Common myeloid progenitor, CD34-positive (primary cell): ENCODE results near the gene IMMP2L.

Source experiments
- CTCF ChIA-PET: fragments of 350-600 bp; sonication (Branson Sonifier 250); formaldehyde crosslinking; loops from one replicate; lab custom pipeline; 2021; ENCODE audit warnings: antibody characterized with exemption; lab: Charles Lee
- POLR2A ChIA-PET: fragments of 350-600 bp; sonication (Branson Sonifier 250); formaldehyde crosslinking; loops from one replicate; lab custom pipeline; 2021; ENCODE audit warnings: antibody characterized with exemption; lab: Charles Lee
- DNase-seq, 3 donors: peaks; one replicate each; pipeline versions ENCODE4 v3.0.0 to v3.0.0-alpha.2; 2013
- H3K27ac ChIP-seq, 2 experiments: 1 replicate in 1 of 2; 2 replicates in 1 of 2; pipeline ENCODE4 v1.7.0; 2013; ENCODE audit warnings: inconsistent platforms in 2 of 2, low read length in 2 of 2, mild to moderate bottlenecking in 2 of 2, low read depth in 1 of 2, moderate library complexity in 1 of 2; ENCODE audit not compliant: severe bottlenecking in 2 of 2, insufficient read depth in 1 of 2, poor library complexity in 1 of 2
- H3K27me3 ChIP-seq, 5 experiments: replicated peaks in 2 of 5; 1 replicate in 3 of 5; 2 replicates in 2 of 5; pipeline versions ENCODE4 v1.6.1 to v1.7.0; 2013; ENCODE audit warnings: low read length in 4 of 5, mild to moderate bottlenecking in 2 of 5, moderate library complexity in 2 of 5, inconsistent platforms in 1 of 5; ENCODE audit not compliant: insufficient read depth in 5 of 5, control insufficient read depth in 4 of 5
- H3K36me3 ChIP-seq, 4 experiments: 1 replicate in 2 of 4; 2 replicates in 2 of 4; pipeline versions ENCODE4 v1.6.1 to v1.7.0; 2013; ENCODE audit warnings: low read length in 3 of 4, control low read depth in 1 of 4, mild to moderate bottlenecking in 1 of 4; ENCODE audit not compliant: control insufficient read depth in 4 of 4, insufficient read depth in 4 of 4
- H3K4me1 ChIP-seq, 4 experiments: 1 replicate in 3 of 4; 2 replicates in 1 of 4; pipeline versions ENCODE4 v1.6.1 to v1.7.1; 2013; ENCODE audit warnings: low read length in 3 of 4, mild to moderate bottlenecking in 3 of 4, control low read depth in 1 of 4, inconsistent platforms in 1 of 4, moderate library complexity in 1 of 4; ENCODE audit not compliant: control insufficient read depth in 4 of 4, insufficient read depth in 4 of 4; ENCODE audit errors: control extremely low read depth in 1 of 4
- H3K4me3 ChIP-seq, 7 experiments: 1 replicate in 4 of 7; 2 replicates in 3 of 7; pipeline versions ENCODE4 v1.5.1 to v1.7.0; 2013; ENCODE audit warnings: mild to moderate bottlenecking in 7 of 7, low read length in 6 of 7, moderate library complexity in 6 of 7, inconsistent platforms in 2 of 7, low read depth in 2 of 7, control low read depth in 1 of 7; ENCODE audit not compliant: insufficient read depth in 4 of 7, control insufficient read depth in 1 of 7; ENCODE audit errors: extremely low read depth in 1 of 7
- H3K9me3 ChIP-seq, 5 experiments: 1 replicate in 4 of 5; 2 replicates in 1 of 5; pipeline versions ENCODE4 v1.6.1 to v1.7.1; 2013; ENCODE audit warnings: low read length in 4 of 5, mild to moderate bottlenecking in 2 of 5, inconsistent platforms in 1 of 5, low read depth in 1 of 5, moderate library complexity in 1 of 5; ENCODE audit not compliant: control insufficient read depth in 4 of 5, insufficient read depth in 2 of 5; ENCODE audit errors: control extremely low read depth in 1 of 5
- WGBS: methylation state at CpG from one replicate; pipeline ENCODE4 v1.1.5; 2013; ENCODE audit not compliant: insufficient coverage; 5-methylcytosine and 5-hydroxymethylcytosine counted together

IMMP2L gene

GRCh38 chr7:111492234-111492633 lies 70.1 kb downstream of the IMMP2L start:
- peak in 2 of 3 donors; percentile 36 to 55 for DNase-seq

GRCh38 chr7:111486472-111487142 lies 75.7 kb downstream of the IMMP2L start:
- Histone ChIP-seq H3K27ac (no peak overlapping the region), H3K27me3 (no peaks in the 10 kb centered on the region), H3K4me3 (no peak overlapping the region), H3K4me1 (peaks cover 0 to 3% (median 0%) of the 10 kb centered on the region in 4 experiments), H3K36me3 (no peaks in the 10 kb centered on the region), H3K9me3 (no peaks in the 10 kb centered on the region)
- ChIA-PET POLR2A (no interaction called here), CTCF (interaction anchor here (1.0 kb wide), 1 partner anchor 1643 kb away, joined by 3 read pairs; no protein-coding TSS in a partner anchor)
- peak; percentile 52 to 75 (median 67) for DNase-seq

More at GRCh38 chr7:111492234-111492633, 70.1 kb downstream of the IMMP2L start:
- Histone ChIP-seq H3K27ac (no peak overlapping the region), H3K27me3 (no peaks in the 10 kb centered on the region), H3K9me3 (no peaks in the 10 kb centered on the region), H3K36me3 (no peaks in the 10 kb centered on the region), H3K4me3 (peak overlapping the region in 1 of 7 experiments; percentile 2), H3K4me1 (peaks cover 2 to 30% (median 3%) of the 10 kb centered on the region in 4 experiments)
- ChIA-PET POLR2A (interaction anchor here (0.6 kb wide), 1 partner anchor 189 kb away, joined by 3 read pairs; no protein-coding TSS in a partner anchor), CTCF (no interaction called here)
- 55% methylated on average over 1 of the region's 2 CpGs for WGBS

- H3K27ac ChIP-seq, result no peak overlapping the region
- ChIA-PET CTCF (no interaction called here), POLR2A (no interaction called here)
- WGBS, result 100% methylated on average over 1 of the region's 4 CpGs
- no peaks in the 10 kb centered on the region for H3K27me3 ChIP-seq
- peaks cover 0 to 3% (median 0%) of the 10 kb centered on the region in 4 experiments for H3K4me1 ChIP-seq
- no peaks in the 10 kb centered on the region for H3K36me3 ChIP-seq
- H3K4me3 ChIP-seq, result no peak overlapping the region
- H3K9me3 ChIP-seq, result no peaks in the 10 kb centered on the region
- no peak for DNase-seq
Measured at GRCh38 chr7:111485701-111486380, 76.5 kb downstream of the IMMP2L start.

GRCh38 chr7:111483078-111483477 lies 79.2 kb downstream of the IMMP2L start:
- H3K27ac ChIP-seq, result no peak overlapping the region
- POLR2A ChIA-PET, result no interaction called here
- no peaks in the 10 kb centered on the region for H3K27me3 ChIP-seq
- DNase-seq, result no peak
- H3K4me1 ChIP-seq, result no peaks in the 10 kb centered on the region
- no peak overlapping the region for H3K4me3 ChIP-seq
- H3K9me3 ChIP-seq, result peaks cover 0 to 3% (median 0%) of the 10 kb centered on the region in 5 experiments
- CTCF ChIA-PET, result no interaction called here
- WGBS, result no CpG with 5 or more reads among the region's 2 CpGs
- H3K36me3 ChIP-seq, result no peaks in the 10 kb centered on the region

GRCh38 chr7:111477462-111478225 lies 84.6 kb downstream of the IMMP2L start:
- Histone ChIP-seq H3K4me3 (no peak overlapping the region), H3K4me1 (peaks cover 0 to 6% (median 0%) of the 10 kb centered on the region in 4 experiments), H3K36me3 (no peaks in the 10 kb centered on the region), H3K27me3 (no peaks in the 10 kb centered on the region), H3K27ac (no peak overlapping the region), H3K9me3 (peaks cover 0 to 8% (median 0%) of the 10 kb centered on the region in 5 experiments)
- POLR2A ChIA-PET, result no interaction called here
- DNase-seq, result no peak
- CTCF ChIA-PET, result no interaction called here
- WGBS, result 94% methylated on average over 3 of the region's 4 CpGs

- no peak overlapping the region for H3K27ac ChIP-seq
- no peak overlapping the region for H3K4me3 ChIP-seq
- H3K9me3 ChIP-seq, result peaks cover 0 to 8% (median 0%) of the 10 kb centered on the region in 5 experiments
- CTCF ChIA-PET, result no interaction called here
- DNase-seq, result no peak
- H3K4me1 ChIP-seq, result peaks cover 0 to 6% (median 0%) of the 10 kb centered on the region in 4 experiments
- no peaks in the 10 kb centered on the region for H3K27me3 ChIP-seq
- no peaks in the 10 kb centered on the region for H3K36me3 ChIP-seq
- POLR2A ChIA-PET, result no interaction called here
- WGBS, result 100% methylated on average over 2 of the region's 2 CpGs
Measured at GRCh38 chr7:111476586-111477293, 85.6 kb downstream of the IMMP2L start.
